Upper lobe of left lung (tissue), 6 donors: Measurements from ENCODE around the gene RBP3. TPM values are rescaled to one million over a fixed set of nuclear protein-coding genes. Genes with fewer than 3 reads are reported as not detected.

Experiments used
- ATAC-seq, 2 donors: fragments of 200-7000 bp; cut with Tn5 transposase; one replicate each; pipeline ENCODE4 v1.9.1; 2022; ENCODE audit warnings: mild to moderate bottlenecking in 2 of 2, moderate library complexity in 2 of 2; ENCODE audit not compliant: low FRiP score in 2 of 2
- DNase-seq, 2 donors: peaks; one replicate each; pipeline ENCODE4 v3.0.0-alpha.2; 2019 to 2020
- H3K27ac ChIP-seq, 4 donors: fragments of 200-600 bp; sonication (generic); one replicate each; pipeline ENCODE4 v1.5.1; 2016 to 2019
- H3K27me3 ChIP-seq, 4 donors: fragments of 200-600 bp; sonication (generic); one replicate each; pipeline ENCODE4 v1.5.1; 2017 to 2019
- H3K36me3 ChIP-seq, 4 donors: fragments of 200-600 bp; sonication (generic); one replicate each; pipeline ENCODE4 v1.5.1; 2016 to 2019
- H3K4me1 ChIP-seq, 4 donors: fragments of 200-600 bp; sonication (generic); one replicate each; pipeline ENCODE4 v1.5.1; 2018 to 2019
- H3K4me3 ChIP-seq, 4 donors: fragments of 200-600 bp; sonication (generic); one replicate each; pipeline ENCODE4 v1.5.1; 2017 to 2019; ENCODE audit warnings: mild to moderate bottlenecking in 2 of 4, moderate library complexity in 1 of 4
- H3K9me3 ChIP-seq, 4 donors: fragments of 200-600 bp; sonication (generic); one replicate each; pipeline ENCODE4 v1.5.1; 2018 to 2019
- CTCF ChIP-seq, 6 experiments: fragments of 450-650 bp in 4 of 6; fragments of 200-600 bp in 2 of 6; sonication (generic) in 2 of 6; IDR thresholded peaks; one replicate each; pipeline ENCODE4 v1.5.1; 2016 to 2019; ENCODE audit warnings: antibody characterized with exemption in 6 of 6
- EP300 ChIP-seq, 4 donors: sonication (generic); formaldehyde crosslinking; IDR thresholded peaks; one replicate each; pipeline ENCODE4 v1.5.1; 2017; ENCODE audit warnings: antibody characterized with exemption in 4 of 4, control low read depth in 2 of 4
- POLR2A ChIP-seq, 4 donors: fragments of 450-650 bp; IDR thresholded peaks; one replicate each; pipeline ENCODE4 v1.5.1; 2016 to 2017; ENCODE audit warnings: antibody characterized with exemption in 4 of 4, mild to moderate bottlenecking in 2 of 4
- POLR2AphosphoS5 ChIP-seq, 2 donors: sonication (generic); formaldehyde crosslinking; IDR thresholded peaks; one replicate each; pipeline ENCODE4 v1.5.1; 2017; ENCODE audit warnings: antibody characterized with exemption in 2 of 2
- WGBS, 2 donors: methylation state at CpG; one replicate each; pipeline ENCODE4 v1.1.5; 2017 to 2018; 5-methylcytosine and 5-hydroxymethylcytosine counted together
- total RNA-seq, 6 donors: library from RNA; depleted of rRNA in 4 of 6; stranded (reverse); fragments of >200 nt in 4 of 6; gene quantifications; one replicate each; pipeline versions ENCODE4 v1.1.0 to v1.2.1, GENCODE V29; 2016 to 2021
- donor health status: DM: no; HTN: no; CAD: no; lungs with moderate emphysema.
- donor health status: DM: no; HTN: yes; CAD: no; lungs with severe emphysema.

Gene RBP3
- total RNA-seq, 6 donors from 2014 or later = not detected

DNA sequence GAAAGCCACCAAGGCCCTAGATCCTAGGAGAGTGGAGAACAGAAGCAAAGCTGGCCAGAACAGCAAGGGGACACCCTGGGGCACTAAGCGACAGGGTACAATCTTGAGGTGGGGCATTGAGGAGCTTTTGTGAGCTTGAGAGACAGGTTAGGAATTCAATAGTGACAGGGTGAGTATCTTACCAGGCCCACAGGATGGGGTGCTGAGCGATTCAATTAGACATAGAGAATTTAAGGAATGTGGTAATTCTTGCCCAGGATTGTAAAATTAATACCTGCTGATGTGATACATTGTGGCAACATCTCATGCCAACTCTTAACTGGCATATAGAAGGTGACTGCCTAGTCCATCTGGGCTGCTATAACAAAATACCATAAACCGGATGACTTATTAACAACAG lies 14.0 kb downstream of the RBP3 start:
- no peak for DNase-seq
- no peaks in the 10 kb centered on the region for H3K4me1 ChIP-seq
- no peaks in the 10 kb centered on the region for H3K27me3 ChIP-seq
- no peak for ATAC-seq
- H3K27ac ChIP-seq = no peak overlapping the region
- no peak overlapping the region for H3K4me3 ChIP-seq
- no peak for TF ChIP-seq POLR2AphosphoS5 (IDR thresholded peaks at IDR 0.05)
- no peak for TF ChIP-seq POLR2A (IDR thresholded peaks at IDR 0.05)
- TF ChIP-seq EP300 (IDR thresholded peaks at IDR 0.05) = no peak
- TF ChIP-seq CTCF (IDR thresholded peaks at IDR 0.05) = no peak
- no peaks in the 10 kb centered on the region for H3K9me3 ChIP-seq
- H3K36me3 ChIP-seq = no peaks in the 10 kb centered on the region
- WGBS, 2 donors = 83 to 90% methylated on average over 3 of the region's 3 CpGs

DNA sequence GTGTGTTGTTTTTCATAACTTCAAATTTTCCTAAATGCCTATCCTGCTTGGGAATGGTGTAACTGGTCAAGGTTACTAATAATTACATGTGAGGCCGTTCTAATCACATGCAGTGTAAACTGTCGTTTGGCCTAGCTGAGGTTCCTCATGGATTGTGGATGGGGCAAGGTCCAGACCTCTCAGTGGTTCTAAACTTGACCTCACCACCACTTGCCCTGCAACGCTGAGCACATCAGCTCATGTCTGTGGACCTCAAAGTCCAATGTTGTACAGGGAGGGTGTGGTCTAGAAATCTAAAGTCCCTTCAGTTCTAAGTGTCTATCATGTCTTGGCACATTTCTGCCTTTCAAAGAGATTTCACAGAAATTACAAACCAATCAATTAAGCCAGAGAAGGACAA lies 15.6 kb downstream of the RBP3 start:
- DNase-seq (no peak), ATAC-seq (no peak)
- H3K27ac ChIP-seq = no peak overlapping the region
- H3K4me3 ChIP-seq = no peak overlapping the region
- 86% methylated on average over 3 of the region's 3 CpGs for WGBS, 2 donors
- no peaks in the 10 kb centered on the region for H3K36me3 ChIP-seq
- H3K27me3 ChIP-seq = no peaks in the 10 kb centered on the region
- H3K9me3 ChIP-seq = no peaks in the 10 kb centered on the region
- TF ChIP-seq POLR2A (IDR thresholded peaks at IDR 0.05) (no peak), EP300 (IDR thresholded peaks at IDR 0.05) (no peak), POLR2AphosphoS5 (IDR thresholded peaks at IDR 0.05) (no peak), CTCF (IDR thresholded peaks at IDR 0.05) (no peak)
- no peaks in the 10 kb centered on the region for H3K4me1 ChIP-seq

GRCh38 chr10:47364366-47364765 lies 16.2 kb downstream of the RBP3 start:
- 68 to 69% methylated on average over 4 of the region's 4 CpGs for WGBS, 2 donors
- no peak for DNase-seq
- Histone ChIP-seq H3K27me3 (no peaks in the 10 kb centered on the region), H3K4me1 (no peaks in the 10 kb centered on the region), H3K9me3 (no peaks in the 10 kb centered on the region), H3K4me3 (no peak overlapping the region), H3K27ac (no peak overlapping the region), H3K36me3 (no peaks in the 10 kb centered on the region)
- TF ChIP-seq POLR2AphosphoS5 (IDR thresholded peaks at IDR 0.05) = no peak
- no peak for TF ChIP-seq EP300 (IDR thresholded peaks at IDR 0.05)
- TF ChIP-seq CTCF (IDR thresholded peaks at IDR 0.05) = no peak
- no peak for TF ChIP-seq POLR2A (IDR thresholded peaks at IDR 0.05)
- ATAC-seq = no peak

DNA sequence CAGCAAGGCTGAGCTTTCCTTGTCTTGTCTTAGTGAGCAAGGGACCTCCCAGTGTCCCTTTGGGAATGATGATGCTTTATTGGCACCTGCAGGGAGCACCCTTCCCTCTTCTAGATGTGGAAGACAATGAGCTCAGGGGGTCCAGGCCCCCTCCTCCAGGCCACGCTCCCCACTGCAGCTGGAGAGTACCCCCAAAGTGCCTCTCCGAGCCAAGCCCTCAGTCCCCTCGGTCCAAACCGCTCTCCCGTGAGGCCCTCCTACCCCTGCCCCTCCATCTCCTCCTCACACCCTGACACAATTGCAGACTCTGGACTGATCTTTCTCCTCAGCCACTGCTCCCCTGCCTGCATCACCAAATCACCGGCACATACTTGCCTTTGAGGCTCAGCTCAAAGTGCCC lies 16.7 kb downstream of the RBP3 start:
- H3K4me3 ChIP-seq = no peak overlapping the region
- H3K27ac ChIP-seq = no peak overlapping the region
- no peaks in the 10 kb centered on the region for H3K27me3 ChIP-seq
- no peaks in the 10 kb centered on the region for H3K36me3 ChIP-seq
- ATAC-seq (no peak), DNase-seq (no peak)
- no peaks in the 10 kb centered on the region for H3K4me1 ChIP-seq
- TF ChIP-seq EP300 (IDR thresholded peaks at IDR 0.05) (no peak), CTCF (IDR thresholded peaks at IDR 0.05) (no peak), POLR2AphosphoS5 (IDR thresholded peaks at IDR 0.05) (no peak), POLR2A (IDR thresholded peaks at IDR 0.05) (no peak)
- no peaks in the 10 kb centered on the region for H3K9me3 ChIP-seq
- WGBS, 2 donors = 94 to 95% methylated on average over 6 of the region's 6 CpGs

DNA sequence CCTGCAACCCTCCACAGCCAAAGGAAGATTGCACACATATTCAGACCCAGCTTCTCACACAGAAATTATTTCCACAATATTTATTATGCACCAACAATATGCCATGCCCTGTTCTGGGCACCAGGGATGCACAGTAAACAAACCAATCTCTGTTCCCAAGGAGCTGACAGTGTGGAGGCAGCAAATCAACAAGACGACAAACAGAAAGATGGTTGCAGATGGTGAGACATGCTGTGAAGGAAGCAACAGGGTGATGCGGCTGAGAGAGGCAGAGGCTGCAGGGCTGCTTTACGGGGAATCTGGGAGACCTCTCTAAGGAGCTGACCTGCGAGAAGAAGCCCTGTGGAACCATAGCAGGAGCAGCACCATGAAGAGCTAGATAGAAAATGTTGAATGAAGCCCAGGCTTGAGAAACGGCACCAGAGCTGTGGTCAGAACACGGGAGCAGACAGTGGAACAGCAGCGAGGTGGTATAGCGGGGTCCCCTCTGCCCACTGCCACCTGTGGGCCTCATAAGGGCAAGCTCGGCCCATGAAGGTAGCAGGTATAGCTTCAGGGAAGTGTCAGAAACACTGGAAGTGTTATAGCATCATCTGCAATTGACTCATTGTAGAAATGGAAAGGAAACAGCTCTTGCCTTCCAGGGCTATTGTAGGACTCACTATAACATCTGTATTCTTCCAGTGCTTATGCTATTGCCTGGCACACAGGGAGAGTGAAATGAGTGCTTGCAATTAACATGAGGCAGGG lies 17.4 kb downstream of the RBP3 start:
- Histone ChIP-seq H3K27ac (no peak overlapping the region), H3K36me3 (no peaks in the 10 kb centered on the region), H3K27me3 (no peaks in the 10 kb centered on the region), H3K4me3 (no peak overlapping the region), H3K4me1 (no peaks in the 10 kb centered on the region), H3K9me3 (no peaks in the 10 kb centered on the region)
- TF ChIP-seq CTCF (IDR thresholded peaks at IDR 0.05) = no peak
- TF ChIP-seq POLR2A (IDR thresholded peaks at IDR 0.05) = no peak
- no peak for TF ChIP-seq POLR2AphosphoS5 (IDR thresholded peaks at IDR 0.05)
- TF ChIP-seq EP300 (IDR thresholded peaks at IDR 0.05) = no peak
- ATAC-seq (no peak), DNase-seq (no peak)
- 89 to 92% methylated on average over 9 of the region's 9 CpGs for WGBS, 2 donors
